Smooth muscle cell (in vitro differentiated cells): ENCODE results near the gene RND1. TPM values are rescaled to one million over a fixed set of nuclear protein-coding genes. Genes with fewer than 3 reads are reported as not detected.

ENCODE experiments used
- DNase-seq: peaks from one replicate; lab custom pipeline; 2025; ENCODE audit not compliant: unreplicated experiment; lab: John Stamatoyannopoulos, UW
- H2AFZ ChIP-seq: fragments of 200-600 bp; sonication (generic); 2 replicates; pipeline ENCODE4 v1.6.0; 2016; ENCODE audit warnings: antibody characterized with exemption, low read depth, mild to moderate bottlenecking
- H3F3A ChIP-seq: fragments of 200-600 bp; sonication (generic); 2 replicates; pipeline ENCODE4 v1.6.0; 2017; ENCODE audit warnings: antibody characterized with exemption, low read depth
- H3K27ac ChIP-seq: fragments of 200-600 bp; sonication (generic); 2 replicates; pipeline ENCODE4 v1.5.1; 2016; ENCODE audit warnings: low read depth, mild to moderate bottlenecking
- H3K27me3 ChIP-seq: fragments of 200-600 bp; sonication (generic); 2 replicates; pipeline ENCODE4 v1.6.1; 2016; ENCODE audit warnings: low read depth, mild to moderate bottlenecking
- H3K36me3 ChIP-seq: fragments of 200-600 bp; sonication (generic); 2 replicates; pipeline ENCODE4 v1.5.1; 2016; ENCODE audit warnings: low read depth
- H3K4me1 ChIP-seq: fragments of 200-600 bp; sonication (generic); 2 replicates; pipeline ENCODE4 v1.5.1; 2016; ENCODE audit warnings: low read depth
- H3K4me2 ChIP-seq: fragments of 200-600 bp; sonication (generic); 2 replicates; pipeline ENCODE4 v1.6.0; 2016; ENCODE audit warnings: mild to moderate bottlenecking
- H3K4me3 ChIP-seq: fragments of 200-600 bp; sonication (generic); 2 replicates; pipeline ENCODE4 v1.5.1; 2016; ENCODE audit warnings: mild to moderate bottlenecking
- H3K79me2 ChIP-seq: fragments of 200-600 bp; sonication (generic); 2 replicates; pipeline ENCODE4 v1.6.0; 2016; ENCODE audit warnings: low read depth, mild to moderate bottlenecking
- H3K9ac ChIP-seq: fragments of 200-600 bp; sonication (generic); 2 replicates; pipeline ENCODE4 v1.6.0; 2016; ENCODE audit warnings: low read depth
- H3K9me3 ChIP-seq: fragments of 200-600 bp; sonication (generic); replicated peaks from 2 replicates; pipeline ENCODE4 v1.5.1; 2016; ENCODE audit warnings: low read depth
- H4K20me1 ChIP-seq: fragments of 200-600 bp; sonication (generic); 2 replicates; pipeline ENCODE4 v1.6.0; 2016; ENCODE audit warnings: low read depth
- CTCF ChIP-seq: fragments of 200-600 bp; sonication (generic); IDR thresholded peaks from 2 replicates; pipeline ENCODE4 v1.5.1; 2017; ENCODE audit warnings: borderline replicate concordance, mild to moderate bottlenecking, antibody characterized with exemption; ENCODE audit not compliant: insufficient read depth, poor library complexity, severe bottlenecking
- WGBS: methylation state at CpG from one replicate; pipeline ENCODE4 v1.1.7; 2016; ENCODE audit warnings: low lambda C conversion rate; 5-methylcytosine and 5-hydroxymethylcytosine counted together
- polyA plus RNA-seq: library from polyadenylated mRNA; unstranded; fragments of >200 nt; fragmentation: Nextera tagmentation; extraction: Ambion mirVana; gene quantifications from 2 replicates; pipeline ENCODE4 v1.2.1, GENCODE V29; 2016
- total RNA-seq: library from RNA; depleted of rRNA; stranded (reverse); fragments of >200 nt; gene quantifications from 2 replicates; pipeline ENCODE4 v1.2.3, GENCODE V29; 2014

The RND1 gene
- total and polyA plus RNA-seq, 2 experiments from 2014 or later, result 0.13 to 0.50 TPM

GRCh38 chr12:48813465-48814261, 52.0 kb downstream of the RND1 start:
- H3K27ac ChIP-seq, result no peak overlapping the region

GRCh38 chr12:48812389-48812788, 53.3 kb downstream of the RND1 start:
- H3K79me2 ChIP-seq, result no peaks in the 10 kb centered on the region
- peaks cover 24% of the 10 kb centered on the region for H3K4me1 ChIP-seq
- no peak for TF ChIP-seq CTCF
- no peak overlapping the region for H3K9ac ChIP-seq
- H3K36me3 ChIP-seq, result no peaks in the 10 kb centered on the region
- no peak overlapping the region for H3K4me3 ChIP-seq
- WGBS, result 25% methylated on average over 2 of the region's 2 CpGs
- peak overlapping the region; percentile 28 for H3K4me2 ChIP-seq
- no peaks in the 10 kb centered on the region for H4K20me1 ChIP-seq
- no peaks in the 10 kb centered on the region for H3K27me3 ChIP-seq
- H2AFZ ChIP-seq, result no peak overlapping the region
- H3F3A ChIP-seq, result peaks cover 10% of the 10 kb centered on the region
- peak overlapping the region; percentile 50 for H3K27ac ChIP-seq
- H3K9me3 ChIP-seq, result no peaks in the 10 kb centered on the region
- no peak for DNase-seq

More at GRCh38 chr12:48813465-48814261, 52.0 kb downstream of the RND1 start:
- Histone ChIP-seq H3K9me3 (no peaks in the 10 kb centered on the region), H3K4me2 (peak overlapping the region; percentile 97), H3K36me3 (no peaks in the 10 kb centered on the region), H3K4me3 (peak overlapping the region; percentile 89), H2AFZ (peak overlapping the region; percentile 93), H3F3A (peaks cover 10% of the 10 kb centered on the region), H3K4me1 (peaks cover 26% of the 10 kb centered on the region), H4K20me1 (no peaks in the 10 kb centered on the region), H3K27me3 (no peaks in the 10 kb centered on the region), H3K79me2 (no peaks in the 10 kb centered on the region), H3K9ac (peak overlapping the region; percentile 67)
- TF ChIP-seq CTCF, result no peak
- WGBS, result 11% methylated on average over 15 of the region's 18 CpGs
- DNase-seq, result no peak

GRCh38 chr12:48811437-48812090, 54.1 kb downstream of the RND1 start:
- DNase-seq, result no peak
- Histone ChIP-seq H4K20me1 (no peaks in the 10 kb centered on the region), H3K9ac (no peak overlapping the region), H3K4me3 (no peak overlapping the region), H3K36me3 (no peaks in the 10 kb centered on the region), H3K4me2 (peak overlapping the region; percentile 47), H3F3A (peaks cover 10% of the 10 kb centered on the region), H3K9me3 (no peaks in the 10 kb centered on the region), H3K27me3 (no peaks in the 10 kb centered on the region), H3K79me2 (no peaks in the 10 kb centered on the region), H3K27ac (peak overlapping the region; percentile 50), H3K4me1 (peaks cover 18% of the 10 kb centered on the region), H2AFZ (no peak overlapping the region)
- no peak for TF ChIP-seq CTCF
- WGBS, result 74% methylated on average over 5 of the region's 5 CpGs
